Breast epithelium (tissue), 3 donors: ENCODE data around the gene CR1L.

Experiments
- CTCF ChIP-seq, 3 donors: fragments of 450-650 bp; IDR thresholded peaks; one replicate each; pipeline ENCODE4 v1.5.1; 2016 to 2017; ENCODE audit warnings: antibody characterized with exemption in 3 of 3, mild to moderate bottlenecking in 3 of 3, moderate library complexity in 3 of 3
- POLR2A ChIP-seq: fragments of 450-650 bp; IDR thresholded peaks from one replicate; pipeline ENCODE4 v1.6.1; 2016; ENCODE audit warnings: antibody characterized with exemption, mild to moderate bottlenecking, moderate library complexity

- TF ChIP-seq POLR2A (no peak), CTCF (IDR thresholded peaks at IDR 0.05) (no peak)
Observed at GRCh38 chr1:207673399-207673798, 28.5 kb downstream of the CR1L start.
